HG03039 (cell line): ENCODE data around the gene SAMSN1.
"Not testable (repeated sequence)": the region's sequence is repeated elsewhere in the genome, so short reads cannot be mapped to it uniquely, and the experiment has no call there.

Experiments
- ATAC-seq: cut with Tn5 transposase; IDR thresholded peaks from one replicate; pipeline ENCODE4 v1.9.1; 2021; ENCODE audit warnings: mild to moderate bottlenecking, moderate library complexity; ENCODE audit not compliant: unreplicated experiment

The SAMSN1 gene

DNA sequence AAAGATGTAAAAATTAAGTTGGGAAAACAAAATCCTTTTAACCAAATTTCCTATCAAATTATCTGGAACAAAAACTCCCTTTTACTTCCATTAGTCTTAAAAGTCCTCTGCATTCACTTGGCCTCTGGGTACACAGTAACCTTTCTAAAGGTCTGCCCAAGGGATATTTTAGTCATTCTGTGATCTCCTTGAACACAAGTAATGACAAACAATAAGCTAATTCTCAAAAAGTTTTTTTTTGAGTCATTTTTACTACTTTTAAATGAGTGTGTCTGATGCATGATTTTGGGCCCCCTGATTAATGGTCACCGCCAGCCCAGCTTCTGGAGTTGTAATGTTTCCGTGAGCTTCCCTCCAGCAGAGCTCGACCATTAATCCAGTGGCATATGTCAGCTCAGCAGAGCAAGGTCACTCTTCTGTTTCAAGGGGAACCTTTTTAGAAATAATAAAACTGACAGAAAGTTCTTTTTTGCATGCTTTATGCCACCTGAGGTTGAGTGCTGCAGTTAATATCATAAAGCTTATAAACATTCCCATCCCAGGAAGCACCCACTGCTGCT is 14.3 kb downstream of the SAMSN1 start:
- no peak for ATAC-seq

DNA sequence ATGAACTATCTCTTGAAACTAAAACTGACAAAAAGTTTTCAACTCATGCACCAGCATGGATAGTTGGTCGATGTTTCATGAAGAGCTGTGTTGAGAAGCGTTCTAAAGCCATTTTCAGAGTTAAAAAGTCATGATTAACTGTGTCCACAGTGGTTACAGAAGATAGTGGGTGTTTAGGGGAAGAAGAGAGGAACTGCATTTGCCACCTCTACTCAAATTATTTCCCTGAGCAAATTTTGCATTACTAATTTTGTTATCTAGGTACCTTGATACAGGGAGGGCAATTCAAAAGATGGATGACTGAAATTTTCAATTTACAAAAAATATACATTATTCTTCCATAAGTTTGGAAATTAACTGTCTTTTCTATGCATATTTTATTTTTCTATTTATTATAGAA is 15.5 kb downstream of the SAMSN1 start:
- ATAC-seq = no peak

DNA sequence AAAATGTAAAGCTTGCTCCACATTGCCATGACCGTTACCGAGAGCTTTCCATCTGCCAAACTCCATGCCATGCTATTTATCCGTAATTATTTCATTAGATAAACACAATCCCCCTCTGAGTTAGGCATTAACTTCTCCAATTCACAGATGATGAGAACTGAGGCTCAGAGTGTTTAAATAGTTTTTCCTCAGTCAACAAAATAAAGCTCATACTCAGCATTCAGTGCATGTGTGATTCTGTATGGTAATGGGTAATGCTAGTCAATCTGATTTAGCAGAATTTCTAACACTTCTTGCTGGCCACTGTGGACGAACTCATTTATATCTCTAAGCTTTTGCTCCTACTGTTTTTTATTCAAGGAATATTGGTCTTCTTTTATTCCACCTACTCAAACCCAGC is 17.3 kb downstream of the SAMSN1 start:
- no peak for ATAC-seq

DNA sequence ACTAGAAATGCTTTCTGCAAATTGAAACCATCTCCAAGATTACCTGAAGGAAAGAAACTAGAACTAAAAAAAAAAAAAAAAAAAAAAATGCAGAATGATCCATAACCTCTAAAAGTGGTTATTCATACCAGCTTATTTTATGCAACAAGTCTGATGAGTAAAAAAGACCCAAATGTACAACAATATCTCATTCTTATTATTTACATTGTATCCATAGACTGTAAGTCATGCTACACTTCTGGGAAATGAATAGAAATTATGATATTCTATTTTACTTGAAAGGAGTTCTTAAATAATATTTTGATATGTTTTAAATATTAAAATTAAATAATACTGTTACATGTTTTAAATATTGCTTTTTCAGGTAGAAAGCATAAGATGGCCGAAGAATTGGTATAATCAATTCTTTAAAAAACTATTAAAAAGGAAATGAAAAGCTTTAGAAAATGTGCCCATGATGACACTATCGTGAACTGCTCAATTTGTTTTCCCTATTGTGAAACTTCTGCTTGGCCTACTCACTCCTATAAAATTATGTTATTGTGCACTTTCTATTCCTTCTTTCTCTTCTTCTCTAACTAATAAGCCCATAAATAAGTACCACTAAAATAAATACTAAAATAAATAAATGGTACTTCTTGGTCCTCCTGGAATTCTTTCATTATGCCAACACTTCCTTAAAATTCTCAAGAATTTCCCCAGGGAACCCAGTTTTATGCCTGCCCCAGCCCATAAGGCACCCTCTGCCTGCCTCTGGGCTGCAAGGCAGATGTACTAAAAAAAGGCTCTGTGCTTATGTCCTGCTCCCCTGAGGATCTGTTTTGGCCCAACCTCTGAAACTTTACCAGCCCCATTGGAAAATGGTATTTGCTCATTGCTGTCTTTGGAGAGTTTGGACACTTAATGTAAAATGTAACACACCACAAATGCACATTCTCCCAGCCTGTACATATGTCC is 18.1 kb downstream of the SAMSN1 start:
- no peak for ATAC-seq

DNA sequence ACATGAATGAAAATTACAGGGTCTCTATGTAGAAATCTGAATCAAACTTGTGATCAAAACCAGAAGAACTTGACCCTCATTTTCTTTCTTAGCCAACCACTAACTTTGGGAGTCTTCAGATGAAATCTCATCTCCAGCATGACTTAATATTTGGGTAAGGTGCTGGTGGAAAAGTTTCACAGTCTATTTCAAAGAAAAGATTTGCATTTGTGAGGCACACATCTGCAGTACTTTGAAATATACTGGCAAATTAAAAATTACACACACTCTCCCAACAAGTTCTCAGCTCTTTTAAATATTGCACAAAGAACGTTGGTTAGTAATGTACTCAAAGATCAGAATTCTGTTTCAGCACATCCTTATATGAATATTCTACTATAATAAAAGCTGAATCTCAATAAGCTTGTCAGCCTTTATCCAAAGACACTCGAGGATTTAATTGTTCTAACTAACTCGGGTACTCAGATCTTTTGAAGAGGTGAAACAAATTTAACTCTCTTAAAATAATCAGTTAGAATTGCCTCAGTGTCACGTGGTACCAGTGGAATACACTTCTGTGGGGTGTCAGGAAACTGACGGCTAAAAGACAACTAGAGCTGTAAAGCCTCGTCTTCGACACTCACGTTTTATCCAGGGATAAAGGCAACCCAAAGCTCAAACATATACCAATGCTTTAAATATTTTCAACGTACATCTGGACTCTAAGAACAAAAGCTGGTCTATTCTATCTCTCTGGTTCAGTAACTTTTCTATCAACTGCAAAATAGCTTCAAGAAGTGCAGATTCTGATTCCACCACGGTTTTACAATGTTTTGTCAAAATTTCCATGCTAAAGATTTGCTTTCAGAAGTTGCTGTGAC is 19.0 kb downstream of the SAMSN1 start:
- ATAC-seq = no peak

DNA sequence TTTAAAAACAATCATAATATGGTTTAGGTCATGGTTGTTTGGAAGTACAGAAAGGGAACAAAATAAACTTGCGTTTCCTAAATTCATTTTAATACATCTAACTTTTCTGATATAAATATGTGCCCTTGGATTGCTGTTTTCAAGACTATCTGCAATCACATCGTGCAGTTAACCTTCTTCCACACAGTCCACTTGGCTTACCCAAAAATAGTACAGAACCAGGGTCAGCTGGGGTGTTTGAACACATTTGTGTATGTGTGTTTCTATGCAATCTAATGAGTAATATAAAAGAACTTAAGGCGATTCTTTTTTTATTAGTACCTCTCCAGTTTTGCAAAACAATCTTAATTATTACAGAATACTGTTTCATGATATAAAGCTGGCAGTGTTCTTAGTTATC is 19.9 kb downstream of the SAMSN1 start:
- ATAC-seq = no peak

DNA sequence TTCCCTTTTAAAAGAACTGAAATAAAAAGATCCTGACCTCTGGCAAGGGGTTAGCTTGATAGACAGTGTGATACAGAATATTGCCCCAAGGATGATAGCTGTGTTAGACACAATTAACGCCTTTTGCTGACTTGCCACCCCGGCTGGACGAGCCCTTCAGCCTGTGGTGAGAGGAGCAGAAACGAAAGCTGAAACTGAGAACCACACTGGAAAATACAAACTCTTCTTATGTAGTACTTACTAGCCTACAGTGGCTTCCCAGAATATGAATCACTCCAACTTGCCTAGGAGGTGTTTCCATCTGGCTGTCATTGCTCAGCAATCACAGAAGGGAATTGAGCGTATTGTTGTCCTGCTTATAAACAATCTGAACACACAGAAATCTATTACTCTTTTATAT is 22.9 kb downstream of the SAMSN1 start:
- ATAC-seq = peak; percentile 87

DNA sequence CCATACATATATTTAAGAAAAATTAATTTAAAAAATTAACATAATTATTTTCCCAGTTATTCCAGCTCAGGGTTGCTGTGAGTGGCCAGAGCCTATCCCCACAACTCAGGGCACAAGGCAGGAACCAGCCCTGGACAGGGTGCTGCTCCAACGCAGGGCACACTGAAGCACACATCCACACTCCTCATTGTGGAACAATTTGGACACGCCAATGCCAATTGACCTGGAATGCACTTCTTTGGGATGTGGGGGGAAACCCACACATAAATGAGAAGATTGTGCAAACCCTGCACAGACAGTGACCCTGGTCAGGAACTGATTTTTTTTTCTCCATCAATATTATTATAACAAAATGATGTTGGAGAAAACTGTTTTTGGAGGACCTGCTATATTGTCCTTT is 23.4 kb downstream of the SAMSN1 start:
- ATAC-seq = no peak

DNA sequence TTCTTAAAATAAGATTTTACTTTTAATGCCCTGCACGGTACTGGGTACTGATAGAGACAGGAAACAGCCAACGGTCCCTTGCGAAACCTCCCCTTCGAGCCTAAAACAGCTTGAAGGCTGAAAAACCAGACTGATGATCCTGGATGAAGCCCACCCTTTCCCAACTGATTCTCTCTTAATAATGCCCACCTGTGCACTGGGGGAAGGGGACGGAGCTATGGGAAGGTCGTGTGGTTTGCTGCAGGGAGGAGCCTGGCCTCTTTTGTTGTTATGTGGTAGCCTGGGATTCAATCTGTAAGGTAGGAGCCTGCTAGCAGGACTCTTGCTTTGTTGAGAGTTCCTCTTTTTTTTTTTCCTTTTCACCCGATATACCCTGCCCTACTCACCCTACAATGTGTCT is 25.6 kb downstream of the SAMSN1 start:
- ATAC-seq = no peak

DNA sequence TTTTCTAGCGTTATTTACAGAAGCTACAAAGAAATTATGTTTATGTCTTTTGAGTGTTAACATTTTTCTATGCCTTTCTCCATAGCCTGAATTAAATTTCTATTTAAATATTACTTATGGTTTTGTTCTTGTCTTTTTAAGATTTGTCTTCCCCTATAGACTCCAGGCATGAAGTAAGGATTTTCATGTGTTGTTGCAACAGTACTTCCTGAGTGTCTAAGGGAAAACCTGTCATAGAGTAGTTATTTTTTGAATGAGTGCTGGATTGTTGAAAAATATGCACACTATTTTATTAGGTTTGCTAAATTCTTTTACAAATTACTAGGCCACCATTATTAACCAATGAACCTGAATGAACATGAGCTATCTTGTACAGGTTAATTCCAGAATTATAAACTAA is 27.1 kb downstream of the SAMSN1 start:
- ATAC-seq = no peak

DNA sequence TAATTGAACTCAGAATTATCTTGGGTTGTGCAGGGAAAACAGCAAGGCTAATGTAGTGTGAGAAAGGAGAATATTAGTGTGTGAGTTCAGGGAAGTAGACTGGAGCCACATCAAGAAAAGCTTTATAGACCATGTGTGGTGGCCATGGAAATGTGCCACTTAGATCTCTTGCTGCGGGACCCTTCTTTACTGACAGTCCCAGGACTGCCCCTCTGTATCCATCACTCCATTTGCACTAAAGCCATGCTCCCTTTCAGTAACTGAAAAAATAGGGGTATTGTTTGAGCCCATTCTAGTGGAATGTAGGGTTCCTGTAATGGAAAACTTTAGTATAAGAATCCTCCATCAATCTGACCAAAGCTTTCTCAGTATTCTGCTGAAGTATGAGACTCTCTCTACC is 32.3 kb downstream of the SAMSN1 start:
- ATAC-seq = no peak

DNA sequence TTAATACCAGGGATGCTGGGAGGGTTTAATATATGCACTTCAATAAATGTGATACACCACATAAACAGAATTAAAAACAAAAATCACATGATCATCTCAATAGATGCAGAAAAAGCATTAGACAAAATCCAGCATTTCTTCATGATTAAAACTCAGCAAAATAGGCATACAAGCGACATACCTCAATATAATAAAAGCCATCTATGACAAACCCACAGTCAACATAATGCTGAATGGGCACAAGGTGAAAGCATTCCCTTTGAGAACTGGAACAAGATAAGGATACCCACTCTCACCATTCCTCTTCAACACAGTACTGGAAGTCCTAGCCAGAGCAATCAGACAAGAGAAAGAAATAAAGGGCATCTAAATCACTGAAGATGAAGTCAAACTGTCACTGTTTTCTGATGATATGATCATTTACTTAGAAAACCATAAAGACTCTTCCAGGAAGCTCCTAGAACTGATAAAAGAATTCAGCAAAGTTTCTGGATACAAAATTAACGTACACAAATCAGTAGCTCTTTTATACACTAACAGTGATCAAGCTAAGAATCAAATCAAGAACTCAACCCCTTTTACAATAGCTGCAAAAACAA is 39.2 kb downstream of the SAMSN1 start:
- ATAC-seq = not testable (repeated sequence)

DNA sequence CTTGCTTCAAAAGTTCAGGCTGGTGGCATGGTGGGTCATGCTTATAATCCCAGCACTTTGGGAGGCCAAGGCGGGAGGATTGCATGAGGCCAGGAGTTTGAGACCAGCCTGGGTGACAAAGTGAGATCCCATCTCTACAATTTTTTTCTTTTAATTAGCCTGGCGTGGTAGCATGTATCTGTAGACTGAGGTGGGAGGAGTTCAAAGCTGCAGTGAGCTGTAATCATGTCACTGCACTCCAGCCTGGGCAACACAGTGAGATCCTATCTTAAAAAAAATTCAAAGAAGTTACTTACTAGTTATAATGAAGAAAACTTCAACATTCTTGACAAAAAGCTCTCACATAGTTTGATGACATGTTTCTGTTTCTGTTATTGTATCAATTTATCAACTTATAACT is 45.2 kb downstream of the SAMSN1 start:
- no peak for ATAC-seq

DNA sequence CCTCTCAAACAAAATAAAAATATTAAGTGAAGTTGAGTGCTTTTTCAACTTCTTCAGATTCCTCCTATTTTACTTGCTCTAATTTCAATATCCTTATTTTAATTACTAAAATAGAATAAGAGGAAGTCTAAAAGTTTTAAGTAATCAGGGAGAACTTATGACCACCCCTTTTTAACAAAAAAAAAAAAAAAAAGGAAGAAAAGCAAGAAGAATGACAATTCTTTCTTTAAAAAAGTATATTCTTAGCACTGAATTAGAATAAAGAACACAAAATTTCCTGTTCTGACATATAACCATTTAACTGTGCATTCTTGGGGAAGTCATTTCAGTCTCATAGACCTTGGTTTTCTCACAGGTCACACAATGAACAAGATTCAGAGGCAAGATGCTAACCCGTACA is 46.8 kb downstream of the SAMSN1 start:
- no peak for ATAC-seq

DNA sequence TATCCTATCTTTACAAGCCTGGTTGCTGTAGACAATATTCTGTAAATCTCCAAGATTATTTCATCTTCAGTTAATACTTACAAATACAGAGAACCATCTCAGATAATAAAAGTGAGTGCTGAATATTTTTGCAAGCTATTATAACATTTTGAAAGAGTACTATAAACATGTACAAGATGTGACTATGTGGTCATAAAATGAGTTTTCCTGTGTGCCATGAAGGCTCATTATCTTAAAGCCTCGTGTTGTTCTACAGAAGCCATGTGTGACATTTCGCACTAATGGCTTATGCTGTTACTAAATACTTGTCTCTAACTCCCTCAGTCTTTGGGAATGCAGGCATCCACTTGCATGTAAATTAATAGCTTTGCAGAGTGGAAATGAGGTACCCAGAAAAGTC is 48.3 kb downstream of the SAMSN1 start:
- ATAC-seq = no peak

DNA sequence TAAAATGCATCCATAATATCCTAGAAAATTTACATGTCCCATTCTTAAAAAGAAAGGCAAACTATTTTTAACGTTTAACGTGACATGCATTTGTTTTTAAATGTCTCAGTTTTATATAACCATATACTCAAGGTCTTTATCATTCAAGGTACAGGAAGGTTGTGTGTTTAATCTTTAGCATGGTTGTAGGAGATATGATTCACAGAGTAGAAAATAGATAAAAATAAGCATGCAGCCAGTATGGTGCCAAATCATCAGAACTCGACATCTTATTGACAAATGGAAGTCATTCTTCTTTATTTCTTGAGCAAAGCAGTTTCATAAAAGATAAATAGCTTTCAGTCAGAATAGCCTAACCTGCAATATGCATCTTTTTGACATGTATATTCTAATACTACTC is 51.0 kb downstream of the SAMSN1 start:
- ATAC-seq = no peak

DNA sequence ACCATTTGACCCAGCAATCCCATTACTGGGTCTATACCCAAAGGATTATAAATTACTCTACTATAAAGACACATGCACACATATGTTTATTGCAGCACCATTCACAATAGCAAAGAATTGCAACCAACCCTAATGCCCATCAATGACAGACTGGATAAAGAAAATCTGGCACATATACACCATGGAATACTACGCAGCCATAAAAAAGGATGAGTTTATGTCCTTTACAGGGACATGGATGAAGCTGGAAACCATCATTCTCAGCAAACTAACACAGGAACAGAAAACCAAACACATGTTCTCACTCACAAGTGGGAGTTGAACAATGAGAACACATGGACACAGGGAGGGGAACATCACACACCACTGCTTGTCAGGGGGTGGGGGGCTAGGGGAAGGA is 51.9 kb downstream of the SAMSN1 start:
- not testable (repeated sequence) for ATAC-seq

DNA sequence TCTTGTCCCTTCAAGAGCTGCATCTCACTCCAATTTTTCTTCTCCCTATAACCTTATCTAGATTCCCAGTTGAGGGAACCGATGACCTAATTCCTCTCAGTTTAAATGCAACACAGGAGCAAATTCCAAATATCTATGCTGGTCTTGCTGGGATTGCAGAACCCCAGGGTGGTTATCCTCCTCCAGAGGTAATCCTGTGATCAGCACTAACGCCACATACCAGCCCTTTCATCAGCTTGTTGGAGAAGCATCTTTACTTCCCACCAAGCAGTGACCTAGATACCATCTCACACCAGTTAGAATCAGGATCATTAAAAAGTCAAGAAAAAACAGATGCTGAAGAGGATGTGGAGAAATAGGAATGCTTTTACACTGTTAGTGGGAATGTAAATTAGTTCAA is 52.4 kb downstream of the SAMSN1 start:
- ATAC-seq = no peak

DNA sequence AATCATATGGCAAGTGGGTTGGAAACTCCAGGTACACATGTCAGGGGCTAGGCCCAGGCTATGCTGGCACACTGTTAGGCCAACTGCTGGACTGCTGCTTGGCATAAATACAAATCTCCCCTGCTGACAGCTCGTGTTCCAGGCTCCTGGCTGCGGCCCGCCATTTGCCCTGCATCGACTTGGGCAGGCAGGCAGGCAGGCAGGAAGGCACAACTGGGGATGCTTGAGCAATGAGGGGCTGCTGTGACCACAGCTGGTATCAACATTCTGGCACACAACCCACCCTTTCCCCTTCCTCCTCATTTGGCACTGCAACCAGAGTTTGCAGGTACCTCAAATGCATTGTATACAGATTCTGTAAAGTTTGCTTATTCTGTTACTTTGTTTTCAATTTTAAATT is 53.2 kb downstream of the SAMSN1 start:
- no peak for ATAC-seq

DNA sequence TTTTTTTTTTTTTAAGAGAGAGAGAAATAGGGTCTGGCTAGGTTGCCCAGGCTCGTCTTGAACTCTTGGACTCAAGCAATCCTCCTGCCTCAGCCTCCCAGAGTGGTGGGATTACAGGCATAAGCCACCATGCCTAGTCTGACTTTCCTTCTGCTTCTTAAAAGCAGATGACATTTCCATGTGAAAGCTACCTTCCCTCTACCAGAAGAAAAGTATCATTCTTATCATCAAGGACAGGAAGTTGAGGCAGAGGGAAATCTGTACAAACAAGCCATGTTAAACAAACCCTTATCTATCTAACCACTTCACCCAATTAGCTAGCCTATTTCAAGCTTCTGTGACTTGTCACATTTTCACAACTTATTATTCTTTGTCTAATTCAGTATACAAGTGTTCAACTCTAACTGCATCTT is 54.8 kb downstream of the SAMSN1 start:
- ATAC-seq = no peak

DNA sequence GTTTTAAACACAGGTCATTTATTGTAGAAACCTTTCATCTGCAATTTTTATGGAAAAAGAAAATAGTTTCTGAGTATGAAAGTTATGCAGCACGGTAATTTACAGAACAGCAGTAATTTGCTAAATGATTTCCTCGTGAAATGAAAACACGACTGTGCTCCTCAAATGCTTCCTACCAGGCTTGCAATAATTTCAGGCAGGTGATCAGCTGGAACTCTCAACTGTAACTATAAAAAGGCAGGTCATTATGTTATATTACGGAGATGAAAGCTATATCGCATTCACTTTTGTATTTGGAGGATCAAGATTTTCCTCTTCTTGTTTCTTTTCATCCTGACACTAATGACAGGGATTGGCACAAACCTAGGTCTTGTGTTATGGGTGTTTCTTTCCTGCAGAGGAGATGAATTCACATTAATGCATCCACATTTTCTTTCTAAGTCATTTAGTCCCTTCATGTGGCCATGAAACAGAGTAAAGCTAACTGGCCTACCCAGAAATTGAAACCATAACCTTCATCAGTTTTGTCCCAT is 57.4 kb downstream of the SAMSN1 start:
- ATAC-seq = no peak
